ENCODE data around the gene ACTRT2. TPM values are rescaled to one million over a fixed set of nuclear protein-coding genes. Genes with fewer than 3 reads are reported as not detected.

Gene ACTRT2
- total and polyA plus RNA-seq, 7 donors: not detected

DNA sequence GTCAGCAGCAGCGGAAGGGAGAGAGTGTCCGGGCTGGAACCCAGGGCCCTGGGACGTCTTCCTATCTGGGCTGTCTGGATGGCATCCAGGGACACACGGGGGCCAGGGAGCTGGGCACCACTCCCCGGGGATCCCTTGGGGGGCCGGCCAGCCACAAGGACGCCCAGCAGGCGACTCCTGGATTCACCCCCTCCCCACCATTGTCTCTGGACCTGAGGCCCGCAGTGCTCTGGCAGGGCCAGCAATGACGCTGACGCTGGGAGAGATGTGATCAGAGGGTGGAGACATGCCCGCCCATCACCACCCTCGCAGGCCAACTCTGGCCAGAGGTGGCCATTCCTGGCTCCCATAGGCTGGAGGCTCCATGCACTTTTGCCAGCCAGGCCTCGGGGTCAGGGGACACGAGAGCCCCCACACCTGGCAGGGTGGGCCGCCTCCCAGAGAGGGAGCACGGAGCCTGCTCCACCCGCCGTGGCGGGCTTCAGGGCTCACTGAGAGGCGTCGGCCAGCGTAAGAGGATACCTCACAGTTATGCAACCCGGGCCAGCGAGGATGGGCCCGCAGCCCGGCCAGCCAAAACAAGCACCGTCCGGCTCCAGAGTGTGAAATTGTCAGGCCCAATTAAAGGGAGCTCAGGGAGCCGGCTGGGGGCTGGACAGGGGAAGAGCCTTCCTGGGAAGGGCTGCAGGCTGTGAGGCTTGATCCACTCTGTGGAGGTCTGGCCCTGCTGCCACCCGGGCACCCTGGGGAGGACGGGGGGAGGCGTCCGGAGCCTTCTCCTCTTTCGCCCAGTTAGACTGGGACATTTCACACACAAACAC is 10.3 kb downstream of the ACTRT2 start:
- H3K27me3 ChIP-seq: peaks cover 9 to 71% (median 22%) of the 10 kb centered on the region in 3 donors
- H3K4me3 ChIP-seq: no peak overlapping the region
- H3K27ac ChIP-seq: no peak overlapping the region
- TF ChIP-seq POLR2AphosphoS5 (IDR thresholded peaks at IDR 0.05): no peak
- TF ChIP-seq, protein P1, sequence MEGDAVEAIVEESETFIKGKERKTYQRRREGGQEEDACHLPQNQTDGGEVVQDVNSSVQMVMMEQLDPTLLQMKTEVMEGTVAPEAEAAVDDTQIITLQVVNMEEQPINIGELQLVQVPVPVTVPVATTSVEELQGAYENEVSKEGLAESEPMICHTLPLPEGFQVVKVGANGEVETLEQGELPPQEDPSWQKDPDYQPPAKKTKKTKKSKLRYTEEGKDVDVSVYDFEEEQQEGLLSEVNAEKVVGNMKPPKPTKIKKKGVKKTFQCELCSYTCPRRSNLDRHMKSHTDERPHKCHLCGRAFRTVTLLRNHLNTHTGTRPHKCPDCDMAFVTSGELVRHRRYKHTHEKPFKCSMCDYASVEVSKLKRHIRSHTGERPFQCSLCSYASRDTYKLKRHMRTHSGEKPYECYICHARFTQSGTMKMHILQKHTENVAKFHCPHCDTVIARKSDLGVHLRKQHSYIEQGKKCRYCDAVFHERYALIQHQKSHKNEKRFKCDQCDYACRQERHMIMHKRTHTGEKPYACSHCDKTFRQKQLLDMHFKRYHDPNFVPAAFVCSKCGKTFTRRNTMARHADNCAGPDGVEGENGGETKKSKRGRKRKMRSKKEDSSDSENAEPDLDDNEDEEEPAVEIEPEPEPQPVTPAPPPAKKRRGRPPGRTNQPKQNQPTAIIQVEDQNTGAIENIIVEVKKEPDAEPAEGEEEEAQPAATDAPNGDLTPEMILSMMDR (IDR thresholded peaks at IDR 0.05): no peak
- TF ChIP-seq EP300 (IDR thresholded peaks at IDR 0.05): no peak
- 64 to 81% methylated on average over 35 of the region's 35 CpGs for WGBS, 2 donors
- H3K4me1 ChIP-seq: no peaks in the 10 kb centered on the region
- H3K36me3 ChIP-seq: no peaks in the 10 kb centered on the region
- no peaks in the 10 kb centered on the region for H3K9me3 ChIP-seq
- intact Hi-C loops (cut with DNase I): no loop called here
- peak; percentile 59 for DNase-seq

DNA sequence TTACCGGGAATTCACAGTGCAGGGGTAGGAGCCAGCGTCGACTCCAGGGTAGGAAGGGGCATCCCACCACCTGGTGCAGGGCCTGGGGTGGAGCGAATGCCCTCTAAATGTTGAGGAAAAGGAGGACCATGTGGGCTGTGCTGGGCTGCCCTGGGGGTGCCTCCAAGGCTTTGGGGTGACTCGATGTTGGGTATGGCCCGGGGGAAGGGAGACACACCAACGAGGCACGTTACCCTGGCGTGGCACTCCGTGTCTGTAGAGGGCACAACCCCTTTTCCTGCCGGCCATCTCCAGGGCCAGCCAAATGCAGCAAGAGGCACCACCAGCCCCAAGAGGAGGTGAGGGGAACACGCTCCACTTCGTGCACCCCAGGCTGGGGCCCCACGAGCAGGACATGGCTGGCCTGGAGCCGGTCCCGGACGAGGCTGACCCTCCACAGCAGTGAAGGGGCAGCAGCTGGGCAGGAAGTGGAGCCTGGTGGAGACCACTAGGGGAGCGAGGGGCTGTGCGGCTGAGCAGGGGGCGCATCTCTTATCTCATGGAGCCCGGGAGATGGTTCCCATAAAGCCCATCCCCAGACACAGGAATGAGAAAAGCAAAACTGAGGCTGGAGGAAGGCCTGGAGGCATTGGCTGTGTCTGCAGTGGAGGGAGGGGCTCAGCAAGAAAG is 11.2 kb downstream of the ACTRT2 start:
- Histone ChIP-seq H3K27ac (no peak overlapping the region), H3K27me3 (peaks cover 9 to 77% (median 31%) of the 10 kb centered on the region in 3 donors), H3K4me1 (no peaks in the 10 kb centered on the region), H3K4me3 (no peak overlapping the region), H3K36me3 (no peaks in the 10 kb centered on the region), H3K9me3 (no peaks in the 10 kb centered on the region)
- peak; percentile 49 for DNase-seq
- intact Hi-C loops (cut with DNase I): no loop called here
- WGBS, 2 donors: 83 to 89% methylated on average over 21 of the region's 21 CpGs
- no peak for TF ChIP-seq EP300 (IDR thresholded peaks at IDR 0.05)

DNA sequence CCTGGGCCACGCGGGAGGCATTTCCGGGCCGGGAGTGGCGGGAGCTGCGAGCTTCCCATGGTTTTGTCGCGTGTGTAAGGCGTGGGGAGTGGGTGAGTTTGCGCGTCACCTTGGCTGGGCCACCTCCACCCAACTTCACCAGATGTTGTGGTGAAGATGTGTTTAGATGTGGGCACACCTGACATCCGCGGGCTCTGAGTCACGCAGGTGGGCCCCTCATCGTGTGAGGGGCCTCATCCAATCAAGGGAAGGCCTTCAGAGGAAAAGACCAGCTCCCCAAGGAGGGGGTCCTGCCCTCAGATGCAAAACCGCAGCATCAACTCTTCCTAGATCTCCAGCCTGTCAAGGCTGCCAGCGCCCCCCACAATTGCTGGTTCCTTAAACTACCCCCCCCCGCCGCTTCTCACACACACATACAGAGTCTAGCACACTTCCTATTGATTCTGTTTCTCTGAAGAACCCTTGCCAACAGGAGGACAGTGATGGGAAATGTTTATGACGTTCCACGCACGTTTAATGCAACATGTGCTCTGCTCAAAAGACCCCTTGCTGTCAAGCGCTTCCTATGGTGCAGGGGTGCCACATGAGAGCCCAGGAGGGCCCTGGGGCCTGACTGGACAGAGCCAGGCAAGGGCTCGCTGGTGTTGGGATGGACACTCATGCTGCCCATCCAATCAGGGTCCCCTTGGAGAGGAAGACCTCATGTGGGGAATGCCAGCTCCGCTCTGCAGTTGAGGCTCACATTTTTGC is 11.9 kb downstream of the ACTRT2 start:
- H3K36me3 ChIP-seq: no peaks in the 10 kb centered on the region
- peak; percentile 39 for DNase-seq
- H3K4me1 ChIP-seq: no peaks in the 10 kb centered on the region
- H3K9me3 ChIP-seq: no peaks in the 10 kb centered on the region
- no peak overlapping the region for H3K4me3 ChIP-seq
- H3K27ac ChIP-seq: no peak overlapping the region
- peaks cover 9 to 77% (median 37%) of the 10 kb centered on the region in 3 donors for H3K27me3 ChIP-seq
- intact Hi-C loops (cut with DNase I): no loop called here
- 67 to 75% methylated on average over 25 of the region's 25 CpGs for WGBS, 2 donors
- TF ChIP-seq, protein P1 (IDR thresholded peaks at IDR 0.05): no peak
- no peak for TF ChIP-seq POLR2A (IDR thresholded peaks at IDR 0.05)
- TF ChIP-seq EP300 (IDR thresholded peaks at IDR 0.05): no peak
- no peak for TF ChIP-seq POLR2AphosphoS5 (IDR thresholded peaks at IDR 0.05)

DNA sequence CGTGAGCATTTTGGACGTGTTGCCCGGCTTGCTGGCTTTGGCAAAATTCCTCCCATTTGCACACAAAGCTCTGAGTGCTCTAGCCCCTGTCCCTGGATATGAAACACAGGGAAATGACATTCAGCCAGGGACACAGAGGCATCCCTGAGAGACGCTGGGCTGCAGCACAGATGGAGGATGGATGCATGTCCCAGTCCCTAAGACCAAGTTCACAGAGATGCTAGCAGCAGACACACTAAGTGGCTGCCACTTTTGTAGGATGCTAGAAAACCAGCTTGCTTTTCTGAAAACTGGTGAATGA is 12.5 kb downstream of the ACTRT2 start:
- Histone ChIP-seq H3K9me3 (no peaks in the 10 kb centered on the region), H3K36me3 (no peaks in the 10 kb centered on the region), H3K27me3 (peaks cover 9 to 77% (median 42%) of the 10 kb centered on the region in 3 donors), H3K27ac (no peak overlapping the region), H3K4me1 (no peaks in the 10 kb centered on the region), H3K4me3 (no peak overlapping the region)
- intact Hi-C loops (cut with DNase I): no loop called here
- DNase-seq: no peak
- WGBS, 2 donors: 62 to 82% methylated on average over 4 of the region's 4 CpGs
- TF ChIP-seq, protein P1 (IDR thresholded peaks at IDR 0.05): no peak
- no peak for TF ChIP-seq POLR2A (IDR thresholded peaks at IDR 0.05)
- TF ChIP-seq EP300 (IDR thresholded peaks at IDR 0.05): no peak

DNA sequence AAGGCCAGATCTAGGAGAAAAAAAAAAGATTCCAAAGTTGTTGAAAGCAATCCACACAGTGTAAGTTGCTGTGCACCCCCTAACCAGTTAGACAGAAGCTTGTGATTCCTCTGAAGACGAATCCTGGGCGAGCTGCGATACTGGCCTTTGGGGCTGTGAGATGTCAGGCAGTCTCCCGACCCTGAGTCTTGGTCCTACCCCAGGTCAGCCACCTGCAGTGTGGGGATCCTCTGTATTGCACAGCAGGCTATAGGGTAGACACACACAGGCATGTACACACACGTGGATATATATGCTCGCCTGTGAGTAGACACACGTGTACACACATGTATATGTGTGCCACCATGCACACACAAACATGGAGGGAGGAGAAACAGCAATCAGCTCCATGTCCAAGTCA is 12.9 kb downstream of the ACTRT2 start:
- H3K27me3 ChIP-seq: peaks cover 9 to 77% (median 42%) of the 10 kb centered on the region in 3 donors
- H3K36me3 ChIP-seq: no peaks in the 10 kb centered on the region
- H3K27ac ChIP-seq: no peak overlapping the region
- WGBS, 2 donors: 73 to 87% methylated on average over 7 of the region's 7 CpGs
- TF ChIP-seq EP300 (IDR thresholded peaks at IDR 0.05) (no peak), POLR2AphosphoS5 (IDR thresholded peaks at IDR 0.05) (no peak), POLR2A (IDR thresholded peaks at IDR 0.05) (no peak)
- TF ChIP-seq, protein P1 (IDR thresholded peaks at IDR 0.05): no peak
- no peaks in the 10 kb centered on the region for H3K4me1 ChIP-seq
- intact Hi-C loops (cut with DNase I): no loop called here
- no peaks in the 10 kb centered on the region for H3K9me3 ChIP-seq
- DNase-seq: peak; percentile 40
- no peak overlapping the region for H3K4me3 ChIP-seq

Measured in sigmoid colon (tissue), 7 donors.